A172 (cell line): ENCODE results near the gene EDN1. TPM values are rescaled to one million over a fixed set of nuclear protein-coding genes. Genes with fewer than 3 reads are reported as not detected.
"Not testable (repeated sequence)": the region's sequence is repeated elsewhere in the genome, so short reads cannot be mapped to it uniquely, and the experiment has no call there.

Source experiments
- DNase-seq: peaks from one replicate; pipeline ENCODE4 v3.0.0-alpha.2; 2015; ENCODE audit warnings: low spot score
- total RNA-seq: library from RNA; depleted of rRNA; stranded (reverse); fragments of >200 nt; shearing (Covaris generic); gene quantifications from 2 replicates; pipeline ENCODE4 v1.2.3, GENCODE V29; 2014

The EDN1 gene
- total RNA-seq, 1 experiment from 2014 or later: 28.5 TPM

- no peak for DNase-seq
Measured at GRCh38 chr6:12293931-12294807, 4.0 kb downstream of the EDN1 start.

GRCh38 chr6:12294851-12295536, 4.8 kb downstream of the EDN1 start:
- DNase-seq: no peak

- no peak for DNase-seq
Measured at GRCh38 chr6:12295558-12296254, 5.5 kb downstream of the EDN1 start.

GRCh38 chr6:12296255-12296573, 6.1 kb downstream of the EDN1 start:
- DNase-seq: peak; percentile 75

GRCh38 chr6:12296604-12297003, 6.4 kb downstream of the EDN1 start:
- no peak for DNase-seq

- no peak for DNase-seq
Measured at GRCh38 chr6:12297363-12298016, 7.3 kb downstream of the EDN1 start.

GRCh38 chr6:12298017-12298978, 8.1 kb downstream of the EDN1 start:
- no peak for DNase-seq

GRCh38 chr6:12298995-12299394, 8.8 kb downstream of the EDN1 start:
- DNase-seq: no peak

- DNase-seq: no peak
Measured at GRCh38 chr6:12301018-12301417, 10.9 kb downstream of the EDN1 start.

- no peak for DNase-seq
Measured at GRCh38 chr6:12304487-12304886, 14.3 kb downstream of the EDN1 start.

- no peak for DNase-seq
Measured at GRCh38 chr6:12309070-12309469, 18.9 kb downstream of the EDN1 start.

GRCh38 chr6:12311106-12311505, 20.9 kb downstream of the EDN1 start:
- DNase-seq: no peak

GRCh38 chr6:12312736-12313135, 22.6 kb downstream of the EDN1 start:
- DNase-seq: no peak

- DNase-seq: no peak
Measured at GRCh38 chr6:12313306-12313991, 23.3 kb downstream of the EDN1 start.

- peak; percentile 58 for DNase-seq
Measured at GRCh38 chr6:12313992-12314589, 23.9 kb downstream of the EDN1 start.

- DNase-seq: no peak
Measured at GRCh38 chr6:12314751-12315150, 24.6 kb downstream of the EDN1 start.

GRCh38 chr6:12315292-12316081, 25.3 kb downstream of the EDN1 start:
- no peak for DNase-seq

GRCh38 chr6:12318749-12319148, 28.6 kb downstream of the EDN1 start:
- no peak for DNase-seq

GRCh38 chr6:12320074-12320473, 29.9 kb downstream of the EDN1 start:
- not testable (repeated sequence) for DNase-seq
